Transverse colon (tissue), 4 donors: ENCODE measurements around the gene KIFAP3. TPM values are rescaled to one million over a fixed set of nuclear protein-coding genes. Genes with fewer than 3 reads are reported as not detected.
"Not testable (repeated sequence)": the region's sequence is repeated elsewhere in the genome, so short reads cannot be mapped to it uniquely, and the experiment has no call there.

Experiments
- DNase-seq: peaks from one replicate; pipeline ENCODE4 v3.0.0-alpha.2; 2019
- H3K27ac ChIP-seq, 4 donors: fragments of 200-600 bp; sonication (generic); 2 replicates each; pipeline ENCODE4 v1.5.1; 2016 to 2018; ENCODE audit warnings: inconsistent platforms in 4 of 4
- H3K27me3 ChIP-seq: fragments of 200-600 bp; sonication (generic); 2 replicates; pipeline ENCODE4 v1.5.1; 2017; ENCODE audit warnings: inconsistent platforms
- H3K36me3 ChIP-seq, 4 donors: fragments of 200-600 bp; sonication (generic); 2 replicates each; pipeline ENCODE4 v1.5.1; 2017 to 2019; ENCODE audit warnings: inconsistent platforms in 4 of 4
- H3K4me1 ChIP-seq, 4 donors: fragments of 200-600 bp; sonication (generic); 2 replicates each; pipeline ENCODE4 v1.5.1; 2017 to 2020; ENCODE audit warnings: inconsistent platforms in 4 of 4
- H3K4me3 ChIP-seq, 4 donors: fragments of 200-600 bp; sonication (generic); 1 replicate in 1 of 4; 2 replicates in 3 of 4; pipeline versions ENCODE4 v1.5.1 to v1.6.1; 2017 to 2019; ENCODE audit warnings: inconsistent platforms in 4 of 4
- H3K9me3 ChIP-seq, 2 donors: fragments of 200-600 bp; sonication (generic); 2 replicates each; pipeline ENCODE4 v1.5.1; 2017 to 2019; ENCODE audit warnings: inconsistent platforms in 2 of 2
- CTCF ChIP-seq, 5 experiments: fragments of 200-600 bp in 3 of 5; fragments of 450-650 bp in 2 of 5; sonication (generic) in 3 of 5; IDR thresholded peaks; 1 replicate in 2 of 5; 2 replicates in 3 of 5; pipeline ENCODE4 v1.5.1; 2016 to 2017; ENCODE audit warnings: antibody characterized with exemption in 5 of 5, inconsistent platforms in 3 of 5, mild to moderate bottlenecking in 2 of 5, moderate library complexity in 1 of 5
- EP300 ChIP-seq: sonication (generic); formaldehyde crosslinking; IDR thresholded peaks from one replicate; pipeline ENCODE4 v1.6.1; 2017; ENCODE audit warnings: antibody characterized with exemption, low read depth
- POLR2A ChIP-seq: fragments of 450-650 bp; IDR thresholded peaks from one replicate; pipeline ENCODE4 v1.6.1; 2016; ENCODE audit warnings: antibody characterized with exemption, mild to moderate bottlenecking, moderate library complexity
- POLR2AphosphoS5 ChIP-seq, 3 donors: sonication (generic); formaldehyde crosslinking; IDR thresholded peaks; one replicate each; pipeline ENCODE4 v1.6.1; 2016; ENCODE audit warnings: antibody characterized with exemption in 3 of 3
- WGBS, 2 donors: methylation state at CpG; one replicate each; pipeline ENCODE4 v1.1.5; 2018; ENCODE audit warnings: low coverage in 1 of 2; 5-methylcytosine and 5-hydroxymethylcytosine counted together
- in situ Hi-C, 4 donors: fragments of 200-750 bp; cut with MboI; loops; one replicate each; pipeline versions ENCODE4 v1.15.0 to v1.15.1; 2017; ENCODE audit warnings: low sequenced_read_pairs in 3 of 4, low pct_ligation_motif_present in 1 of 4, low pct_unique_long_range_greater_than_20kb in 1 of 4
- intact Hi-C: fragments of 100-400 bp; cut with DNase I; formaldehyde crosslinking; loops from one replicate; pipeline ENCODE4 v1.15.1; 2023; ENCODE audit warnings: low total_unique reads
- total RNA-seq, 4 donors: library from RNA; depleted of rRNA; stranded (reverse); fragments of >200 nt; gene quantifications; one replicate each; pipeline ENCODE4 v1.1.0, GENCODE V29; 2016

The KIFAP3 gene
- total RNA-seq, 4 donors from 2014 or later = 21.7 to 58.9 (median 27.1) TPM

GRCh38 chr1:169918927-169919326 lies 155.6 kb downstream of the KIFAP3 start:
- WGBS, 2 donors = 60 to 82% methylated on average over 1 of the region's 1 CpG
- intact Hi-C loops = no loop called here

GRCh38 chr1:169918220-169918619 lies 156.3 kb downstream of the KIFAP3 start:
- 87 to 88% methylated on average over 8 to 9 of the region's 9 CpGs for WGBS, 2 donors
- H3K4me3 ChIP-seq, H3K27me3 ChIP-seq, H3K36me3 ChIP-seq, DNase-seq, H3K27ac ChIP-seq, intact Hi-C loops, H3K9me3 ChIP-seq, H3K4me1 ChIP-seq: not testable (repeated sequence)
- in situ Hi-C loops = loop anchor here in 2 of 4 donors (25.0 kb wide), 2 partner anchors 619 to 969 kb away; partner anchors contain the start of gene GORAB (in 1 of the 2)

More at GRCh38 chr1:169918927-169919326, 155.6 kb downstream of the KIFAP3 start:
- Histone ChIP-seq H3K36me3 (peaks cover 0 to 9% (median 0%) of the 10 kb centered on the region in 4 donors), H3K9me3 (no peaks in the 10 kb centered on the region), H3K4me3 (no peak overlapping the region), H3K4me1 (peaks cover 0 to 6% (median 0%) of the 10 kb centered on the region in 4 donors), H3K27ac (no peak overlapping the region), H3K27me3 (no peaks in the 10 kb centered on the region)
- in situ Hi-C loops = loop anchor here in 2 of 4 donors (25.0 kb wide), 2 partner anchors 618 to 968 kb away; partner anchors contain the start of gene GORAB (in 1 of the 2)
- TF ChIP-seq POLR2A = no peak
- DNase-seq = no peak

GRCh38 chr1:169915150-169915549 lies 159.3 kb downstream of the KIFAP3 start:
- WGBS, 2 donors = 83% methylated on average over 15 of the region's 15 CpGs; no CpG with 5 or more reads in 1 of the 2 donors
- Histone ChIP-seq H3K9me3 (no peaks in the 10 kb centered on the region), H3K36me3 (peaks cover 0 to 9% (median 0%) of the 10 kb centered on the region in 4 donors), H3K4me1 (peaks cover 0 to 6% (median 0%) of the 10 kb centered on the region in 4 donors), H3K27ac (peak overlapping the region in 1 of 4 donors; percentile 36), H3K4me3 (no peak overlapping the region), H3K27me3 (no peaks in the 10 kb centered on the region)
- in situ Hi-C loops = loop anchor here in 2 of 4 donors (25.0 kb wide), 2 partner anchors 622 to 972 kb away; partner anchors contain the start of gene GORAB (in 1 of the 2)
- DNase-seq = no peak
- intact Hi-C loops = no loop called here
- TF ChIP-seq POLR2AphosphoS5 (IDR thresholded peaks at IDR 0.05) (no peak), CTCF (IDR thresholded peaks at IDR 0.05) (no peak), POLR2A (no peak), EP300 (no peak)

- Histone ChIP-seq H3K4me3 (no peak overlapping the region), H3K27ac (peak overlapping the region in 1 of 4 donors; percentile 36), H3K4me1 (peaks cover 0 to 6% (median 0%) of the 10 kb centered on the region in 4 donors), H3K36me3 (peaks cover 0 to 7% (median 0%) of the 10 kb centered on the region in 4 donors), H3K9me3 (no peaks in the 10 kb centered on the region), H3K27me3 (no peaks in the 10 kb centered on the region)
- TF ChIP-seq POLR2A (no peak), POLR2AphosphoS5 (IDR thresholded peaks at IDR 0.05) (no peak), CTCF (IDR thresholded peaks at IDR 0.05) (no peak), EP300 (no peak)
- WGBS, 2 donors = 41 to 45% methylated on average over 3 of the region's 3 CpGs
- no peak for DNase-seq
- intact Hi-C loops = no loop called here
- in situ Hi-C loops = loop anchor here in 2 of 4 donors (25.0 kb wide), 2 partner anchors 623 to 973 kb away; partner anchors contain the start of gene GORAB (in 1 of the 2)
Observed at GRCh38 chr1:169914531-169914930, 160.0 kb downstream of the KIFAP3 start.

- WGBS, 2 donors = 90% methylated on average over 16 of the region's 16 CpGs; no CpG with 5 or more reads in 1 of the 2 donors
- Histone ChIP-seq H3K27me3 (no peaks in the 10 kb centered on the region), H3K9me3 (no peaks in the 10 kb centered on the region), H3K4me3 (no peak overlapping the region), H3K36me3 (no peaks in the 10 kb centered on the region), H3K4me1 (no peaks in the 10 kb centered on the region), H3K27ac (no peak overlapping the region)
- DNase-seq = no peak
- TF ChIP-seq EP300 (no peak), CTCF (IDR thresholded peaks at IDR 0.05) (no peak), POLR2AphosphoS5 (IDR thresholded peaks at IDR 0.05) (no peak), POLR2A (no peak)
- in situ Hi-C loops = loop anchor here in 2 of 4 donors (25.0 kb wide), 2 partner anchors 628 to 978 kb away; partner anchors contain the start of gene GORAB (in 1 of the 2)
- intact Hi-C loops = no loop called here
Observed at GRCh38 chr1:169909499-169909898, 165.0 kb downstream of the KIFAP3 start.
